Esophagus (tissue), 2 donors: Measurements from ENCODE around the gene MTHFS. TPM values are rescaled to one million over a fixed set of nuclear protein-coding genes. Genes with fewer than 3 reads are reported as not detected.
"Not testable (repeated sequence)": the region's sequence is repeated elsewhere in the genome, so short reads cannot be mapped to it uniquely, and the experiment has no call there.

ENCODE experiments used
- H3K27ac ChIP-seq, 2 donors: one replicate each; pipeline ENCODE4 v1.5.1; 2013; ENCODE audit warnings: low read depth in 2 of 2, mild to moderate bottlenecking in 2 of 2, inconsistent platforms in 1 of 2, low read length in 1 of 2, moderate library complexity in 1 of 2
- H3K27me3 ChIP-seq, 2 donors: one replicate each; pipeline ENCODE4 v1.6.1; 2013; ENCODE audit warnings: low read length in 2 of 2, control low read depth in 1 of 2, mild to moderate bottlenecking in 1 of 2; ENCODE audit not compliant: insufficient read depth in 2 of 2, control insufficient read depth in 1 of 2
- H3K36me3 ChIP-seq, 2 donors: one replicate each; pipeline ENCODE4 v1.6.1; 2013; ENCODE audit warnings: low read length in 1 of 2; ENCODE audit not compliant: control insufficient read depth in 2 of 2, insufficient read depth in 2 of 2
- H3K4me1 ChIP-seq, 2 donors: one replicate each; pipeline ENCODE4 v1.6.1; 2013; ENCODE audit warnings: low read length in 1 of 2; ENCODE audit not compliant: control insufficient read depth in 2 of 2, insufficient read depth in 2 of 2
- H3K4me3 ChIP-seq, 2 donors: one replicate each; pipeline ENCODE4 v1.5.1; 2013; ENCODE audit warnings: low read length in 2 of 2, mild to moderate bottlenecking in 2 of 2, low read depth in 1 of 2, moderate library complexity in 1 of 2
- H3K9me3 ChIP-seq, 2 donors: one replicate each; pipeline ENCODE4 v1.6.1; 2013; ENCODE audit warnings: mild to moderate bottlenecking in 2 of 2, low read depth in 1 of 2, low read length in 1 of 2, moderate library complexity in 1 of 2; ENCODE audit not compliant: control insufficient read depth in 2 of 2, insufficient read depth in 1 of 2
- WGBS, 2 donors: extraction: QIAGEN DNeasy Blood & Tissue Kit; methylation state at CpG; one replicate each; pipeline ENCODE4 v1.1.7; 2013; 5-methylcytosine and 5-hydroxymethylcytosine counted together
- polyA plus RNA-seq, 2 donors: library from polyadenylated mRNA; stranded (reverse); fragments of 200-250 nt; gene quantifications; one replicate each; pipeline ENCODE4 v1.2.3, GENCODE V29; 2013
- donor health status: healthy with polysubstance abuse.
- donor health status: Bipolar disorder and iron deficiency.

MTHFS gene
- polyA plus RNA-seq, 2 donors = 17.1 to 32.8 TPM

GRCh38 chr15:79900818-79901378, 4.1 kb upstream of the MTHFS start:
- H3K4me1 ChIP-seq, H3K27me3 ChIP-seq, H3K4me3 ChIP-seq, H3K36me3 ChIP-seq, H3K27ac ChIP-seq, H3K9me3 ChIP-seq: not testable (repeated sequence)
- WGBS, 2 donors = 95% methylated on average over 4 of the region's 4 CpGs

- no peak overlapping the region for H3K4me3 ChIP-seq
- no peaks in the 10 kb centered on the region for H3K27me3 ChIP-seq
- H3K9me3 ChIP-seq = no peaks in the 10 kb centered on the region
- H3K27ac ChIP-seq = no peak overlapping the region
- peaks cover 0 to 1% of the 10 kb centered on the region in 2 donors for H3K4me1 ChIP-seq
- WGBS, 2 donors = 92% methylated on average over 9 of the region's 9 CpGs
- H3K36me3 ChIP-seq = no peaks in the 10 kb centered on the region
Measured at GRCh38 chr15:79900087-79900486, 3.3 kb upstream of the MTHFS start.

- 73 to 75% methylated on average over 3 of the region's 3 CpGs for WGBS, 2 donors
- H3K27ac ChIP-seq, H3K9me3 ChIP-seq, H3K4me3 ChIP-seq, H3K27me3 ChIP-seq, H3K4me1 ChIP-seq, H3K36me3 ChIP-seq: not testable (repeated sequence)
Measured at GRCh38 chr15:79898786-79899185, 2.0 kb upstream of the MTHFS start.

- Histone ChIP-seq H3K27me3 (no peaks in the 10 kb centered on the region), H3K27ac (no peak overlapping the region), H3K9me3 (no peaks in the 10 kb centered on the region), H3K4me3 (no peak overlapping the region), H3K36me3 (no peaks in the 10 kb centered on the region), H3K4me1 (peaks cover 0 to 1% of the 10 kb centered on the region in 2 donors)
- 86 to 93% methylated on average over 4 of the region's 4 CpGs for WGBS, 2 donors
Measured at GRCh38 chr15:79898369-79898768, 1.6 kb upstream of the MTHFS start.

- H3K4me3 ChIP-seq = peak overlapping the region in 1 of 2 donors; percentile 71
- peak overlapping the region in 1 of 2 donors; percentile 88 for H3K27ac ChIP-seq
- H3K4me1 ChIP-seq = peaks cover 0 to 1% of the 10 kb centered on the region in 2 donors
- H3K27me3 ChIP-seq = no peaks in the 10 kb centered on the region
- no peaks in the 10 kb centered on the region for H3K36me3 ChIP-seq
- no peaks in the 10 kb centered on the region for H3K9me3 ChIP-seq
- 66 to 70% methylated on average over 6 of the region's 6 CpGs for WGBS, 2 donors
Measured at GRCh38 chr15:79897701-79898113, 893 bp upstream of the MTHFS start.

- peak overlapping the region; percentile 71 to 77 for H3K4me3 ChIP-seq
- no peaks in the 10 kb centered on the region for H3K27me3 ChIP-seq
- H3K9me3 ChIP-seq = no peaks in the 10 kb centered on the region
- WGBS, 2 donors = 6 to 17% methylated on average over 8 of the region's 8 CpGs
- no peaks in the 10 kb centered on the region for H3K36me3 ChIP-seq
- H3K27ac ChIP-seq = peak overlapping the region; percentile 88 to 93
- peaks cover 0 to 1% of the 10 kb centered on the region in 2 donors for H3K4me1 ChIP-seq
Measured at GRCh38 chr15:79897380-79897678, 515 bp upstream of the MTHFS start.

GRCh38 chr15:79896131-79896633, 632 bp downstream of the MTHFS start:
- H3K27ac ChIP-seq = peak overlapping the region; percentile 88 to 93
- 8 to 9% methylated on average over 10 of the region's 10 CpGs for WGBS, 2 donors
- H3K4me3 ChIP-seq = peak overlapping the region; percentile 71 to 77
- no peaks in the 10 kb centered on the region for H3K9me3 ChIP-seq
- H3K4me1 ChIP-seq = peaks cover 0 to 1% of the 10 kb centered on the region in 2 donors
- no peaks in the 10 kb centered on the region for H3K36me3 ChIP-seq
- no peaks in the 10 kb centered on the region for H3K27me3 ChIP-seq

GRCh38 chr15:79887054-79887930, 9.5 kb downstream of the MTHFS start:
- H3K27ac ChIP-seq = no peak overlapping the region
- 84% methylated on average over 10 of the region's 10 CpGs for WGBS, 2 donors

GRCh38 chr15:79886124-79886523, 10.7 kb downstream of the MTHFS start:
- H3K4me3 ChIP-seq = no peak overlapping the region
- peaks cover 2 to 11% of the 10 kb centered on the region in 2 donors for H3K36me3 ChIP-seq
- WGBS, 2 donors = 63 to 79% methylated on average over 3 of the region's 3 CpGs
- H3K27ac ChIP-seq = no peak overlapping the region
- H3K27me3 ChIP-seq = no peaks in the 10 kb centered on the region
- no peaks in the 10 kb centered on the region for H3K4me1 ChIP-seq
- H3K9me3 ChIP-seq = no peaks in the 10 kb centered on the region

More at GRCh38 chr15:79887054-79887930, 9.5 kb downstream of the MTHFS start:
- Histone ChIP-seq H3K9me3 (no peaks in the 10 kb centered on the region), H3K36me3 (peaks cover 2 to 10% of the 10 kb centered on the region in 2 donors), H3K4me1 (no peaks in the 10 kb centered on the region), H3K27me3 (no peaks in the 10 kb centered on the region), H3K4me3 (no peak overlapping the region)
